Measurements from ENCODE around the gene ANKRD53.
A peak's percentile ranks its signal among the peaks of the same experiment; 100 is the strongest.

Gene ANKRD53

GRCh38 chr2:70965506-70965905 lies 12.9 kb upstream of the ANKRD53 start:
- no peak for DNase-seq

GRCh38 chr2:70966681-70967080 lies 11.7 kb upstream of the ANKRD53 start:
- DNase-seq = no peak

- DNase-seq = no peak
Measured at GRCh38 chr2:70967189-70967588, 11.2 kb upstream of the ANKRD53 start.

- no peak for DNase-seq
Measured at GRCh38 chr2:70974592-70974991, 3.8 kb upstream of the ANKRD53 start.

- DNase-seq = no peak
Measured at GRCh38 chr2:70975237-70975636, 3.2 kb upstream of the ANKRD53 start.

- DNase-seq = peak; percentile 31 to 36
Measured at GRCh38 chr2:70977605-70978205, 725 bp upstream of the ANKRD53 start.

- no peak for DNase-seq
Measured at GRCh38 chr2:70979180-70979488, 704 bp downstream of the ANKRD53 start.

GRCh38 chr2:70979626-70980025 lies 1.2 kb downstream of the ANKRD53 start:
- no peak for DNase-seq

- no peak for DNase-seq
Measured at GRCh38 chr2:70981421-70981820, 3.0 kb downstream of the ANKRD53 start.

GRCh38 chr2:70981866-70982810 lies 3.7 kb downstream of the ANKRD53 start:
- no peak for DNase-seq

- DNase-seq = no peak
Measured at GRCh38 chr2:70982971-70983370, 4.5 kb downstream of the ANKRD53 start.

GRCh38 chr2:70983506-70984227 lies 5.2 kb downstream of the ANKRD53 start:
- DNase-seq = no peak

- DNase-seq = no peak
Measured at GRCh38 chr2:70984228-70984575, 5.8 kb downstream of the ANKRD53 start.

GRCh38 chr2:70984576-70985282 lies 6.3 kb downstream of the ANKRD53 start:
- peak; percentile 77 to 85 for DNase-seq

GRCh38 chr2:70985283-70985688 lies 6.9 kb downstream of the ANKRD53 start:
- no peak for DNase-seq

GRCh38 chr2:70985956-70986355 lies 7.5 kb downstream of the ANKRD53 start:
- no peak for DNase-seq

- DNase-seq = no peak
Measured at GRCh38 chr2:70986499-70987189, 8.2 kb downstream of the ANKRD53 start.

- DNase-seq = no peak
Measured at GRCh38 chr2:70987386-70987785, 9.0 kb downstream of the ANKRD53 start.

GRCh38 chr2:70988151-70988550 lies 9.7 kb downstream of the ANKRD53 start:
- DNase-seq = no peak

- DNase-seq = no peak
Measured at GRCh38 chr2:70988726-70989648, 10.6 kb downstream of the ANKRD53 start.

GRCh38 chr2:70990216-70990615 lies 11.8 kb downstream of the ANKRD53 start:
- DNase-seq = no peak
